ENCODE data around the gene EFEMP2. TPM values are rescaled to one million over a fixed set of nuclear protein-coding genes. Genes with fewer than 3 reads are reported as not detected.

Gene EFEMP2
- total RNA-seq, 4 donors from 2014 or later, result 3.6 to 29.0 (median 10.2) TPM

GRCh38 chr11:65900899-65901180, 28.2 kb upstream of the EFEMP2 start:
- DNase-seq, result no peak
- intact Hi-C loops (cut with DNase I), result no loop called here
- Histone ChIP-seq H3K9me3 (no peaks in the 10 kb centered on the region), H3K27me3 (peaks cover 0 to 11% (median 0%) of the 10 kb centered on the region in 4 donors), H3K27ac (peak overlapping the region; percentile 86 to 98 (median 92)), H3K36me3 (no peaks in the 10 kb centered on the region), H3K4me1 (peaks cover 5 to 46% (median 7%) of the 10 kb centered on the region in 3 donors), H3K4me3 (peak overlapping the region in 3 of 4 donors; percentile 73 to 82 (median 81))
- no peak for TF ChIP-seq POLR2A (IDR thresholded peaks at IDR 0.05)
- TF ChIP-seq CTCF (IDR thresholded peaks at IDR 0.05), result no peak
- WGBS, 2 donors, result 63 to 71% methylated on average over 10 to 11 of the region's 11 CpGs

GRCh38 chr11:65900125-65900898, 27.7 kb upstream of the EFEMP2 start, which contains the start of gene FOSL1:
Gene FOSL1 (minus strand): TSS chr11:65900388. CDS start chr11:65900339, 49 bp downstream.
- intact Hi-C loops (cut with DNase I), result no loop called here
- no peaks in the 10 kb centered on the region for H3K9me3 ChIP-seq
- H3K27ac ChIP-seq, result peak within 1 kb of the TSS; percentile 86 to 98 (median 92)
- 6 to 11% methylated on average over 5 to 11 of the region's 80 CpGs for whole genome bisulfite sequencing, 2 donors
- H3K4me1 ChIP-seq, result peaks cover 5 to 46% (median 7%) of the 10 kb centered on the region in 3 donors
- no peak for TF ChIP-seq CTCF (IDR thresholded peaks at IDR 0.05)
- TF ChIP-seq POLR2A (IDR thresholded peaks at IDR 0.05), result peak in 3 of 4 donors; percentile 55 to 92 (median 89)
- peak; percentile 57 for DNase-seq
- peaks cover 0 to 4% (median 0%) of the 10 kb centered on the region in 3 donors for H3K36me3 ChIP-seq
- peak within 1 kb of the TSS; percentile 73 to 89 (median 82) for H3K4me3 ChIP-seq
- peaks cover 0 to 11% (median 0%) of the 10 kb centered on the region in 4 donors for H3K27me3 ChIP-seq

GRCh38 chr11:65899356-65900124, 26.9 kb upstream of the EFEMP2 start:
- DNase-seq, result no peak
- WGBS, 2 donors, result 0% methylated on average over 16 of the region's 78 CpGs; no CpG with 5 or more reads in 1 of the 2 donors
- H3K4me3 ChIP-seq, result peak overlapping the region; percentile 73 to 89 (median 82)
- H3K27ac ChIP-seq, result peak overlapping the region; percentile 86 to 98 (median 92)
- no peaks in the 10 kb centered on the region for H3K9me3 ChIP-seq
- intact Hi-C loops (cut with DNase I), result no loop called here
- TF ChIP-seq CTCF (IDR thresholded peaks at IDR 0.05), result peak in 1 of 6 experiments; percentile 1
- no peak for TF ChIP-seq POLR2A (IDR thresholded peaks at IDR 0.05)
- peaks cover 5 to 49% (median 7%) of the 10 kb centered on the region in 3 donors for H3K4me1 ChIP-seq
- peaks cover 0 to 11% (median 0%) of the 10 kb centered on the region in 4 donors for H3K27me3 ChIP-seq
- H3K36me3 ChIP-seq, result peaks cover 0 to 12% (median 0%) of the 10 kb centered on the region in 3 donors

GRCh38 chr11:65898656-65899355, 26.2 kb upstream of the EFEMP2 start:
- DNase-seq, result no peak
- 25 to 36% methylated on average over 17 to 18 of the region's 28 CpGs for WGBS, 2 donors
- intact Hi-C loops (cut with DNase I), result no loop called here
- H3K27me3 ChIP-seq, result peaks cover 0 to 11% (median 0%) of the 10 kb centered on the region in 4 donors
- TF ChIP-seq CTCF (IDR thresholded peaks at IDR 0.05) (no peak), POLR2A (IDR thresholded peaks at IDR 0.05) (peak in 1 of 4 donors; percentile 43)
- H3K4me3 ChIP-seq, result peak overlapping the region; percentile 73 to 89 (median 82)
- H3K36me3 ChIP-seq, result peaks cover 0 to 12% (median 0%) of the 10 kb centered on the region in 3 donors
- peak overlapping the region; percentile 86 to 98 (median 92) for H3K27ac ChIP-seq
- no peaks in the 10 kb centered on the region for H3K9me3 ChIP-seq
- H3K4me1 ChIP-seq, result peaks cover 11 to 56% (median 13%) of the 10 kb centered on the region in 3 donors

All from esophagus squamous epithelium (tissue), 5 donors.